GM20431 (cell line): ENCODE data around the gene TRMT61A.

Source experiments
- in situ Hi-C: fragments of 300-500 bp; cut with MseI, MboI; formaldehyde crosslinking; loops from one replicate; pipeline ENCODE4 v1.15.0; 2020; ENCODE audit warnings: low sequenced_read_pairs; ENCODE audit not compliant: unreplicated experiment

Gene TRMT61A

DNA sequence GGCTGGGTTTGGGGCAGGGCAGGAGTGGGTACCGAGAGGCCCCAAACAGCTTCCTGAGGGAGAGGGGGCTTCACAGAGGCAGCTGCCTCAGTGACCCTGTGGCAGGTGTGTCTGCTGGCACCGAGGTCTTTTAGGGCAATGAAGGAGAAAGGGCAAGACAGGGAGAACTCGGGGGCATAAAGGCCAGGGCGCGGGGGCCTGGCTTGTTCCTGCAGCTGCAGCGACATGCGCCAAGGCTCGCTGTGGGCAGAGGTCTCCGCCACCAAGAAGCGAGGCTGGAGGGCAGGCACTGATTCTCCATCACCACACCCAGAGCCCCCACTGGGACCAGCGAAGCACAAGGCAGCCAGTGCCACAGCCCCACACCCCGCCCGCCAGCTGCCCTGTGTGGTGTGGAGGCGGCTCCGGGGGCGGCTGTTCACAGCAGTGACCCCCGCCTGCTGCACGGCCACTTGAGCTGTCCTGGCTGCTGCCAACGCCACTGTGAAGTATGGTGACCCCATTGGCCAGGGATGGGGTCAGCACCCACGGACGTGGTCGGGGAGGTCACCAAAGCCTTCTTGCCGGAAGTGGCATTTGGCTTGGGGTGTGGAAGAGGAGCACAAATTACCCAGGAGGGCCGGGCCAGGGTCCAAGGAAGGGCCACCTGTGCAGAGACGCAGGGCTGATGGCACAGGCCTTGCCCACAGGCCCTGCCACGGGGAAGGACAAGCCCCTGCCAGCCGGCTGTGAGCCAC is 17.1 kb downstream of the TRMT61A start:
- in situ Hi-C loops, result no loop called here

DNA sequence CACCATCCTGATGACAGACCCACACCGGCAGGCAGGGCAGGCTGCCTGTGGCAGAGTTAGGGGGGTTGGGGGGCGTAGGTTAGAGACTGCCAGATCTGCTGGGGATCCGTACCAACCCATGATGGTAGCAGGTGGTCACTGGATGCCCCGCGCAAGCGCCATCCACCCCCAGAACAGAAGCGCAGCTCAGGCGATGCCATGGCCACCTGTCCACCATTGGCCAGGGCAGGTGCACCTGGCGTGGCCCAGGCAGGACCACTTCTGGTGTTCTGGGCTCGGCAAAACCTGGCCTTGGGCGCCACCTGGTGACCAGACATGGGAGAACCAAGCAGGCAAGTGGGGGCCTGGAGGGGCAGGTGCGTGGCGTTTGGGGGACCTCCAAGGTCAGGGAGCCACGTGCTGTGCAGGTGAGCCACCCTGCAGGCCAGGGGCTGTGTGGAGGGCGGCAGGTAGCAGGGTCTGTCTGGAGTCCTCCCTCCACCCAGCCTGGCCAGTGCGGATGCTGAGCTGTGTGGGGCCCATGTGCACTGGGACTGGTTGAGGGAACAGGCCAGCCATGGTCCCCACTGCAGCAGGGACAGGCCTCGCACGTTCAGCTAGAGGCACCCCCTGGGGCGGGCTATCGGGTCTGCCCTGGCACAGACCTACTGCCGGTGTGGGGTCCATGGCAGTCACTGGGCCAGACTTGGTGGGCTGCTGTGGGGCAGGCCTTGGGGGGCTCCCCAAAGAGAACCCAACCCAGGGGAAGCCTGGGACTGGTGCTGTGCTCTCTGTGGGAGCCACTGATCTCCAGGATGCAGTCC is 17.9 kb downstream of the TRMT61A start:
- in situ Hi-C loops, result no loop called here

DNA sequence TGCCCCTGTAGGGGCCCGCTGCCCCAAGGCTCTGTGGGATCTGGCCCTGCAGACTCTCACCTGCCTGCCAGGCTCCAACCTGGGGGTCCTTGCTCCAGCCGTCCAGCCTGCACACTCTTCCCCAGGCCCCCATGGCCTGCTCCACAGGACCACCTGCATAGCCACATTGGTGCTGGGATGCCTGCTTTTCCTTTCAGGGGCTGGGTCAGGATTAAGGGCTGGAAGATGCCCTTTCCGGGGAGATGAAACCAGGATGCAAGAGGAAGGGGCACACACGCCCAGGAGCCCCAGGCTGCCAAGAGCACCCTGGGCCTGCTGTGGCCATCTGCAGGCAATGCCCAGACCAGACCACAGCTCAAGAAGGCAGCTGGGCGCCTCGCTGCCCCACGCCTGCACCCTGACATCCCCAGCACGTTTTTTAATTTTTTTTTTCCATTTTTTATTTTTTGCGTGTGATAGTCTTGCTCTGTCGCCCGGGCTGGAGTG is 18.5 kb downstream of the TRMT61A start:
- in situ Hi-C loops, result no loop called here

DNA sequence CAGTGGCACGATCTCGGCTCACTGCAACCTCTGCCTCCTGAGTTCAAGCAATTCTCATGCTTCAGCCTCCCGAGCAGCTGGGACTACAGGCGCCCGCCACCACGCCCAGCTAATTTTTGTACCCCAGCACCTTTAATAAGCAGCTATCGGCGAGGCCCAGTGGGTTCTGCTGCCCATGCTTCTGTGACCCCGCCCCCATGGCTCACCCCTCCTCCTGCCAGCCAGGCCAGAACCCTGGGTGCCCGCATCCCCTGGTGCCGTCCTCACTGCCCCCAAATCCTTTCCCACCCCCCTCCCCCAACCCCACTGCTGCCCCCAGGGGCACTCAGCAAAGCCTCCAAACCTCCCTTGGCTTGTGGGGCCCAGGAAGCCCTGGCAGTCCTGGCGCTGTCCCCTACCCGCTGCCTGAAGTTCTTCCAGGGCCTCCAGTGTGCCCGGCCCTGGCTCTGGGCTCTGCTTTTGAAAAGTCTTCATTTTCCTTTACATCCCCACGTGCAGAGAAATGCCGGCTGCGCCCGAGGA is 19.0 kb downstream of the TRMT61A start:
- in situ Hi-C loops, result no loop called here

DNA sequence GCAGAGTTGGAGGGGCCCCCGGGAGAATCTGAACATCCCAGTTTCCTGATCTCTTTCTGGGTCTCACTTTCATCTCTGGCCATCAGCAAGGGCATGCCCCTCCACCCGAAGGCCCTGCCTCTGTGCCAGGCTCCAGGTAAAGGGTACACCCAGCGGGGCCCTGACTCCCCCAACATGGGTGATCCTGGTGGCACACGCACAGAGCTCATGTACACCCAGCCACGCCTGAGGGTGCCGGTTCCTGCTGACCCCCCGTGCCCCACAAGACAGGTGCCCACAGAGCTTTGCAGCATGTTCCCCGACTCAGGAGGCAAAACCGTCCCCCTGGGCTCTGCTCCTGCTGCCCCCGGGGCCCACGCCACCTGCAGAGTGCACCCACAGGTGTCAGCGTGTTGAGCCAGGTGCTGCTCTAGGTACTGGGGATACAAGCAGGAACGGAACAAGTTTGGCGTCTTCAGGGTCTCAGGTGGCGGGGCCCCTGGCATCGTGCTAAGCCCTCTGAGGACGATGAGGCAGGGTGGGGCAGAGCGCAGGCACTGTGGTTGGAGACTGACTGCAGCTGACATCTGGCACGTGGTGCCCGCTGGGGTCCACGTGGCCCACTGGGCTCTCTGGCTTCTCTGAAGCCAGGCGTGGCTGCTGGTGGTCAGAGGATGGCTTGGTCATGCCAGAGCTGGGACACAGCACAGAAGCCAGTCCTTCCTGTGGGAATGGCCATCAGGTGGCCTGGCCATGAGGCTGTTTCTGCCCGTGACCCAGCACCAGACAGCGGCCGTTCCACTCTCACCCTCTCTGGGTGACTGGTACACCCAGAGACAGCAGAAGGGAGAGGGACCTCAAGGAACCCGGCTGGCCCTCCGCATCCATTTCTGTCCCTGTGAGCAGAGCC is 19.7 kb downstream of the TRMT61A start:
- in situ Hi-C loops, result no loop called here

DNA sequence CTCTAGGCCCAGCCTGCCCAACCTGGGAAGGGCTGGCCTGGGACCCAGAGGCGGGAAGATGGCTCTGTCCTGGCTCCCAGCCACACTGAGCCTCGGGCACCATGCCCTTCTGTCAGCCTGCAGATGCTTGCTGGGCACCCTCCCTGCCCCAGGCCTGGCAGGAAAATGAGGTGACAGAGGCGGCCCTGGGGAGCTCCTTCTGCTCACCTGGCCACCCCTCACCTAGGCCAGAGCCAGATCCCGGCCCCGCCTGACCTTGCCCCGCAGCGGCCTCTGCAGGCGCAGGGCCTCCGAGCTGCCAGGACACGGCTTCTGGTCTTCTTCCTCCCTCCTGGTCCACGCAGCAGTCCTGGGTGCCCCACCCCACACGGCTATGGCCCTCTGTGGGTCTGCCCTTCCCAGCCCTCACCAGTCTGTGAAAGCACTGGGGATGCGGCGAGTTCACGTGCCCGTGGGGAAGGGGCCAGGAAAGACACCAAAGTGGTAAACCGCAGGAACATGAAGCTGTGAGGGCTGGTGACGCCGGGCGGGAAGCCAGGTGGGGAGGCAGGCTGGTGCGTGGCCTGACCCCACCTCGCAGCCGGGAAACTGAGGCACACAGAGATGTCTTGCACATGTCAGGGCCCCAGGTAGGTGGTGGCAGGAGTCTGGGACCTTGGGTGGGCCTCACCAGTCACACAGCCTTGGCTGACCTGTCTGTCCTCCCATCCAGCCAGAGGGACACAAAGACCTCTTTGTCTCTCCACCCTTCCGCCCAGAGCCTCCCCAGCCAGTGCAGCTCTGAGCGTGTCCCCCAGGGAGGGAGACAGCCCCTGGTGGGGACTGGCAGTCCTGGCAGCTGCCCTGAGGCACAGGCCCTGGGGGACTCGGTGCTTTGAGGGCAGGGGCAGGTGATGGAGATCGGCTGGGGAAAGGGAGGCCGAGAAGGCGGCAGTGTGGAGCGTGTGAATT is 20.6 kb downstream of the TRMT61A start:
- in situ Hi-C loops, result no loop called here

DNA sequence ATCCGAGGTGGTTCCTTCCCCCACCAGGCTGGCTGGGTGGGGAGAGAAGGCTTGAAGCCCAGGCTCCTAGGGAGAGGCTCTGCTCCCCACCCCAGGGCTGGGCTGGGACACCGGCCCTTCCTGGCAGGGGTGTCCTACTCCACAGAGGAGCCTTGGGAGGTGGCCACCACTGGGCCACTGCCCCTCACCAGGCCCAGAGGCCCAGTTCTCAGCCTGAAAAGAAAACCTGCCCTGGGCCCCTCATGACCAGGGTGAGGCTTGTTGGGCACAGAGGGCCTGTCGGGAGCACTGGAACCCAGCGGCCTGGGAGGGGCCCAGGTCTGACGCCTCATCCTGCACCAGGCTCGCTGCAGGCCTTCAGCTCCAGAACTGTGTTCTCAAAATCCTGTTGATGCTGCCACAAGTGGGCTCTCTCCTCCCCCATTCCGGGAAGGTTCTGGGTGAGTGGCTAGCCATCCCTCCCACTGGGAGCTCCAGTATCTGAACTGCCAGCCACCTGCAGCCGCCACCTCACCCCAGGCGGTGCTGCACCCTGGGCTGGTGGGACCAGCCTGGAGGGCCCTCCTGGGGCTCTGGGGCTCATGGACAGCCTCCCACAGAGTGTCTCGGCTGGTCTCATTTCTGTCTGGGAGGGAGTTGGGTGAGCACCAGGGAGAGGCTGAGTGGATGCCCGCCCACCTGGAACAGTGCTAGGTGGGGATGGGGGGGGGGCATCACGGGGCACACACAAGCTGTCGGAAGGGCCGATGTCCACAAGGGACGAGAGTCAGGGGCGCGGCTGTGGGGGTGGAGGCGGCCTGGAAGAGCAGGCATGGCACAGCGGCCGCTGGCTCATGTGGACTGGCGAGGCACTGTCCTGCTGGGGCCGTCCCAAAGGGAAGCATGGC is 21.7 kb downstream of the TRMT61A start:
- in situ Hi-C loops, result no loop called here

DNA sequence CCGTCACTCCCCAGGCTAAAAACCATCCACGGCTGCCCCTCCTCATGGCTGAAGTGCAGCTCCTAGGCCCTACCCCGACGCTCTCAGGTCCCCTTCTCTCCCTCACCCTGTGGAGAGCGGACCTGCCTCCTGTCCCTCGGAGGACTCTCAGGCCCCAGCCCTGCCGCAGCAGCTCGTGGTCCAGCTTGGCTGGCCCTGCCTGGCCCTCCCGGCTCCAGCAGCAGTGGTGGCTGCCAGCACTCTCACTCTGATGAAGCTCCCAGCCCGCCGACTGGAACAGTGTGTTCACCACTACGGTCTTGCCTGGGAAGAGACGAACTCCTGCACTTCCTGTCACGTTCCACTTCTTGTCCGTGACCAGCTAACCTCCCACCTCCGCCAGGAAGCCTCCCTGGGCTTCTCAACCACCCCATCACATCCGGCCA is 22.4 kb downstream of the TRMT61A start:
- in situ Hi-C loops, result no loop called here

DNA sequence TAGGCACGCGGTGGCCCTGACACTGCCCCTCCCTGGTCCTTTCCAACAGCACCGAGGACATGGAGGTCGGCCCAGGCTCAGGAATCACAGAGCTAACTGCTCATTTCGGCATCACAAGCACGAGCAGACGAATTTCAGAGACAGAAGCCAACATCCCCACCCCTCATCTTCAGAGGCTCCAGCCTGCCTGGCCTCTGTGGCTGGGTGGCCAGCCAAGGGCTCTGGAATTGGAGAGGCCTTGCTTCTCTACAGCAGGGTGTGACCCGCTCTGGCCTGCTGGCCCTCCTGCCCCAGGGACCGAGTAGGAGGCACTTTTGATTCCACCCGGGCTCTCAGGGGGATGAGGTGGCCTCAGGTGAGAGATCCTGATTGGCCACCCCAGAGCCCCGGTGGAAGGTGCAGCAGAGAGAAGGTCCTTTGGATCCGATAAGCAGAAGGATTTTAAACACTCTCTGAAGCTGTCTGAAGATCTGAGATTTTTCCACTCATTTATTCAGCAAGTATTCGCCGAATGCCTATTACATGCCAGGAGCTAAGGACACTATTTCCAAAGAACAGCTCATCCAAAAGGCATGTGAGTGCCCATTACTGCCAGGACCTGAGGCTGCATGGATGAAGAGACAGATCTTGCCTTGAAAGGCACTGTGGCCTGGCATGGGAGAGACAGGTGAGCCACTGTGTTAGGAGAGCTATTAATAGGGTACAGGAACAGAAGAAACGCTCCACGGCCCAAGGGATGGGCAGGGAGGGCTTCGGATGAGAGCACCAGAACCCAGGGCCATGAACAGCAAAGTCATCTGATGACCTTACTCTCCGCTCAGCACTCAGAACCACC is 23.2 kb downstream of the TRMT61A start:
- in situ Hi-C loops, result no loop called here

DNA sequence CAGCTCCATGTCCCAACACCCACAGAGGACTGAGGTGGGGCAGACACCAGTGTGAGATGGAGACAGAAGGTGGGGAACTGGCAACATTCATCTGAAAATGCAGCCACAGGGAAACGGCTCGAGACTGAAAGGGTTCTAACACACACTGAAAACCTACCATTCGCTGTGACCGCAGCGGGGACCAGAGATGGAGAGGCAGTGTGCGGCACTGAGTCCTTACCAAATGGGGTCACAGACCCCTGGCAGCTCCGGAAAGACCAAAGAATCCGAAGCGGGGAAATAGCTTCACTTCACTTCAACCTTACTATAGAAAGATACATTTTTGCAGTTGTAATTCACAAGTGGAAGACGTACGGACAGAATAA is 23.8 kb downstream of the TRMT61A start:
- in situ Hi-C loops, result no loop called here

DNA sequence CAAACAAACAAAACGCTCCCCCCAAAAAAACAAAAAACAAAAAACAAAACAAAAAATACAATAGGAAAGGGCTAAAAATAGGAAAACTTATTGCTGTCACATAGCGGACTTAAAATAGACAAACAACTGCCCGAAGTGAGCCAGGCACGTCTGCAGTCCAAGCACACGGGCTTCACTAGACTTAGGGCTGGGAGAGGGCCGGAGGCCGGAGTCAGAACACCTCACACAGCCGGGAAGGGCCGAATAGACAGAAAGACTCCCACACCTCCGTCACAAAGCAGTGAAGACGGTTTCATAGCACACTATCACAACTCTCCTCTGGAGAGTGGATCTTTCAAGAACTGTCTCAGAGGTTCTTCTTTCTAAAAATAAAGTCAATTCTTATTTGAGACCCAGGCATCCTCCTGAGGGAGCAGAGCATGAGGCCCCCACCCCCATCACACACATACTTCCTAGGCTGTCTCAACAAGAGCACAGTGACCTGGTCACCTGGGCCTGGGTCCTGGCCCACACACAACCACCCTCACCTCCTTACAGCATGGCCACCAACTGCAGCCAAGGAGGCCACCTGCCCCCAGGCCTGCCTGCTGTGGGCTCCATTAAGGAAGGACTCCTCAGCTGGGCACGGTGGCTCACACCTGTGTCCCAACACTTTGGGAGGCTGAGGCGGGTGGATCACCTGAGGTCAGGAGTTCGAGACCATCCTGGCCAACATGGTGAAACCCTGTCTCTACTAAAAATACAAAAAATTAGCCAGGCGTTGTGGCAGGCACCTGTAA is 26.8 kb downstream of the TRMT61A start:
- in situ Hi-C loops, result no loop called here

DNA sequence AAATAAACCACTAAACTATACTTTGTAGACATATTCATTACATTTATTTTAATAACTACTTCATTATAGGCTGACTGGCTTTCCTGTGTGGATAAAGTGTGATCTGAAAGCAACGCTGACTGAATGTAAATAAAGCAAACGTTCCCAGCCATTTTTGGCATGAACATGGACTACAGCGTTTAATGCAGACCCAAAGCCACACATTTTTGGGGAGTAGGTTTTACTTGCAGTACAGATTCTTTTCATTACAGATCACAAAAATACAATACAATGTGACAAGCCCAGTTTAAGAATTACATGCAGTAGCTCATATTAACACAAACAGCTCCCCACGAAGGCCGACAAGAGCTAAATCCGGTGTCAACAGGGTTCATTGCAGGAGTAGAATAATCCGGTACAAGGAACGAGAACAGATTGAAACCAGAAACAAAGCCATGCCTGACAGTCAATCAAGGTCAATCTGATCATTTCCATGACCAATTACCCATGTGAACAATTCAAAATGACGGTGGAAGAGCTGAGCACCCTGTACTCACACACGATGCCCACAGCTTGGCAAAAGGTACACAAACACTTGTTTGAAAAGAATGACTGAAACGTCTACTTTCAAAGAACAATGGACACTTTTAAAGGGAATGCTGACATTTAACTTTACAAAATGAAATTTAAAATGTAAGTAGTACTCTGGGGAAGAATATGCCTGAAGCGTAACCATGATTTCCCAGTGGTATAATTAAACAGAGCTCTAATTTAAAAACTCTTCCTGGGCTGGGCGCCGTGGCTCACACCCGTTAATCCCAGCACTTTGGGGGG is 28.2 kb downstream of the TRMT61A start:
- in situ Hi-C loops, result no loop called here

DNA sequence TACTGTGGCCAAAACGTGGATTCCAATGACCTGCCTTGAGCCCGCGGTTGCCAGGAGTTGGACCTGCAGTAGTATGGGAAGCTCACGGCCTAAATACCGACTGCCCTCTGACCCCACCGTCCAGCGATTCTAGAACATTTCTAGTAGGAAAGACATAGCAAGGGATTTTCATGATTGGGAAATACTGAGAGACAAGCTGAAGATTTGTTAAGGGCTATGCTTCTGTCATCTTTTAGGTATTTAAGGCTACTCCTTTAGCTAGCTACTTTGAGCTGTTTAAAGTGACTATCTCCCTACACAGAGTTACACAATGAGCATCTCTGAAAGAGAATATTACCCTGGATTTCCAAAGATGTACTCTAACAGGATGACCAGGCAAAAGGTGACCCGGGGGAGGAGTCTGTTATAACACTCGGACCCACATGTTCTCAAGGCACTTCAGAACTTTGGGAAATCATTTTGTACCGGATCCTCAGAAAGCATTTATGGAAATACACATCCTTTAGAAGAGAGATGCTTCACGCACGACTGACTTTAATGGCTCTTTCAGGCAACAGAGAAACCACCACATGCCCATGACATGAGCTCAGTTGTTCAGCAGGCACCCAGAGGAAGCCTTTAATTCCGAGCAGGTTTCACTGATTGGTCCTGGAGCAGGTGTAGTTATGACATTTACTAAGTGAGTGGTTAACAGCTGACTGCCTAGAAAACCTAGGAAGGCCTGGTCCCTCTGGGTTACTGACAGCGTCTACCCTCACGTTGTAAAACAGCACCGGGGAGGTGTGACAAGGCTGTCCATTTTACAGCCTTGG is 29.3 kb downstream of the TRMT61A start:
- in situ Hi-C loops, result no loop called here

DNA sequence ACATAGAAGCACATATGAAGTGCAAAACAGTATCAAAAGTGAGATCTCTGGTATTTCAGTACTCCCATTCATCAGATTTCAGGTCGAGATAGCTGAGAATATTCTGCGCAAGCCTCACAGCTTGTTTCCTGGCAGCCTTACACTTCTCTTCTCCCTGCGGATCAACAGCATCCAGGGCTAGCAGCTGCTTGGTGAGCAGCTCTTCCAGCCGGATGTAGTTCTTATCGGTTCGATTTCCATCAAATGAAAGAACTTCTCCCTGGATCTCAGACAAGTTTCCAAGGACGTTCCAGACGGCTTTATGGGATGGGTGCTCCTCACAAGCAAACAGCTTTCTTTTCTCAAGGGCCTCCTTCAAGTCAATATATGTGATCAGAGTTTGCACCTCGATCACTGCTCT is 30.8 kb downstream of the TRMT61A start:
- in situ Hi-C loops, result no loop called here

DNA sequence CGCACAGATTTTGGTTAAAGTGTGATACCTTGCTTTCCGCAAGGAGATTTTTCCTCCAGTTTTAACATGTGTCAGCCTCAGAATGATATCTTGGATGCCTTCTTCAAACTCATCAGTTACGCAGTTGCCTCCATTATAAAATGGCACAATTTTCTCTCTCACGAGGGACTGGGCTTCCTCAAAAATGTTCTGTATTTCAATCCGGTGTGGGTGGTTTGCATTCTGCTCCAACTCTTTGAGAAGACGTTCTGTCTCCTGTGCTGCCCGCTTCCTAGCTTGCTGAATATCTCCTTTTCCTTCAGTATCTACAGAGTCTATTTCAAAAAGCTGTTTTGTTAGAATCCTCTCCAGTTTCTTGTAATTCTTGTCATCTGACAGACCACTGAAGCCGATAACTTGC is 31.7 kb downstream of the TRMT61A start:
- in situ Hi-C loops, result no loop called here
